Activated T-cell treated with anti-CD3 and anti-CD28 coated beads for 48 hours (primary cell): ENCODE data around the gene ZNF385C.
A peak's percentile ranks its signal among the peaks of the same experiment; 100 is the strongest.
"Not testable (repeated sequence)": the region's sequence is repeated elsewhere in the genome, so short reads cannot be mapped to it uniquely, and the experiment has no call there.

Experiments
- DNase-seq: peaks from one replicate; pipeline ENCODE4 v3.0.0-alpha.2; 2020; ENCODE audit warnings: low read depth

Gene ZNF385C

DNA sequence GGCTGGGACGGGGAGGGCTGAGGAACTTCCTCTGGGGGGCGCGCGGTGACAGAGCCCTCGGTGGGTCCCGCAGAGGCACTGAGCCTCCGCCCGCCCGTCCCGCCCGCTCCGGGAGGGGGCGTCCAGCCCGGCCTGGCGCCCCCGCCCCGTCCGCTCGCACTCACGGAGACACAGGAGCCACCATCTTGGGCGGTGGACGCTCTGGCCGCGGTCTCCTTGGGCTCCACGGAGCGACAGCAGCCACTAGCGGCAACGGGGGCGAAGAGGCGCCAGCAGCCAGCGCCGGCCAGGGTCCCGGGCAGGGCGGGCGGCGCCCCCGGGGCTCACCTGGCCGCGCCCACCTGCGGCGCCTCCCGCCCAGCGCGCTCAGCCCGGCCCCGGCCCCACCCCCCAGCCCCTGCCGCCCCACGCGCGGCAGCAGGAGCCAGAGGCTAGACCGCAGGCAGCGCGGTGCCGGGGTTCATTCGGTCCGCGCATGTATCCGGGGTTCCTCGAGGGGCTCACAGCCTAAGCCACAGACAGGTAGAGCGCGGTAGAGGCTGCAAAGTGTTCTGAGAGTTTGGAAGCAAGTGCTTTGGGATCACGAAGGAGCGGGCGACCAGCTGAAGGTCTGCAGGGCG is 47.8 kb downstream of the ZNF385C start, which contains the start of gene C17orf113:
Gene C17orf113, minus strand, starts transcription at position 209 of the 620 bp plus-strand sequence. CDS start 7,225 bp downstream, outside the sequence.
- peak; percentile 29 for DNase-seq

DNA sequence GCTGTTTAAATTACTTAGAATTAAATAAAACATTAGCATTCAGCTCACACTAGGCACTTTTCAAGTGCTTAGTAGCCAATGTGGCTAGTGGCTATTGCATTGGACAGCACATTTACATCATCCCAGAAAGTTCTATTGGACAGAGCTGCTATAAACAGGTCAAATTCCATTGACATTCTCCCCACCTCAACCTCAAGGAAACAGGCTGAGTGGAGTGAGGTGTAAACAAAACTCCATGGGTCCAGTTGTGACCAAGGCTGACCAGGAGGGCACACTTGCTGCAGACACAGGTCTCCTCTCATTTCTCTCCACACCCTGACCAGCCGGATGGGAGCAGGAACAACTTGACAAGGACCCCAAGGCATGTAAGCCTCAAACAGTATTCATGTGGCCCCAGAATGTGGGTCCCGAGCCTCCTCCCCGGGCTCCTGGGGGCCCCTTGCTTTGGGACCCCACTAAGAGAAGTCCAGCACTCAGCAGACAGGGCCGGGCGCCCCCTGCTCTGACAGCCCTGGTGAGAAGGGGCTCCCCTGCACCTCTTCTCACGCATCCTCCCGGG is 48.4 kb downstream of the ZNF385C start:
- no peak for DNase-seq

DNA sequence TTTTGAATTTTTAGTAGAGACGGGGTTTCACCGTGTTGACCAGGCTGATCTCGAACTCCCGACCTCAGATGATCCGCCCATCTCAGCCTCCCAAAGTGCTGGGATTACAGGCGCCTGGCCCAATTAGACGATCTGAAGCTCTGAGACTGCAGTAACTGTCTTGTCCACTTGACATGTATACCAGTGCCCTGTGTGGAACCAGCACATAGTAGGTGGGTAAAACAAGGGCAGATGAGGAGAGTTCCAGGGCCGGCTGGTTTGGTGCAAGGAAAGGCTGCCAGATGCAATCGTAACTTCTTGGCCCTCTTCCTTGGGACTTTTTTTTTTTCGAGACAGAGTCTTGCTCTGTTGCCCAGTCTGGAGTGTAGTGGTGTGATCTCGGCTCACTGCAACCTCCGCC is 50.9 kb downstream of the ZNF385C start:
- DNase-seq = no peak

DNA sequence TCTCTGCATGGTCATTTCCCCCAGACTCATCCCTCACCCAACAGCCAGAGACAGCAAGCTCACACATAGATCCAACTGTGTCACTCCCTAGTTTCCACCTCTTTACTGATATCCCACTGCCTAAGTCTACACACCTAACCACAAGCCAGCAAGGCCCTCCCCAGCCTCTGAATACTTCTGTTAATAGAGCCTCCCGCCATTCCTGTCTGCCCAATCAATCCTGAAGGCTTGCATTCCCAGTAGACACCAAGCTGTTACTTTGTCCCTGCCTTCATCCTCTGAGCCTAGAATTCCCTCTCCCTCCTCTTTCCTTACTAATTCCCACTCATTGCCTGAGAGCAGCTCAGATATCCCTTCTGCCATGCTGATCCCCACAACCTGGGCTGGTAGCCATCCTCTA is 52.6 kb downstream of the ZNF385C start:
- DNase-seq = no peak

DNA sequence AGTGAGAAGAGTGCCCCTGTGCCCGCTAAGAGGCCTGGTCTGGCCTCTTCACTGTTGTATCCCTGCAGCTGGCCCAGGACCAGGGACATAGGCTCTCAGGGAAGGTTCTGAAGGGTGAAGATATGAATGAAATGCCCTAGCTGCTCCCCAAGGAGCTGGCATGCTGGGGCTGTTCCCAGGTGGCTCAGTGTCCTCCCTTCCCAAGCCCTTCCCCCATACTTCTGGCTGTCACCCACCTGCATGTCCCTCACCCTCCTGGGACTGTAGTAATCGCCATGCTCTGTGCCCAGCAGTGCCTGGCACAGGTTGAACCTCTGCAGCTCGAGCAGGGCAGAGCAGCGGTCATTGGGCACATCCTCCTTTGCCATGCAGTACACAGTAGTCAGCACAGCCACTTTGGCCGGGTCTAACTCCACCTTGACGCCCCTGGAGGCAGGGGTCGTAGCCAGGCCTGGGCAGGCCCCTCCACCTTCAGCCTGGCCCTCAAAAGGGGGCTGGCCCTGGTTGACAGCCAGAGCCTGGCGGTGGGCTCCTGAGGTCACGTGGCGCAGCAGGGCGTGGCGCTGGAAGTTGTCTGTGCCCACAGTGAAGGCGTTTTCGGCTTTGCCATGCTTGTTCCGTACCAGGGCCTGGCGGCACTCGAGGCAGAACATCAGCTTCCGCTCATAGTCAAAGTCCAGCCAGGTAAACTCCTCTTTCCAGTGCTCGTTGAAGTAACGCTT is 55.5 kb downstream of the ZNF385C start:
- no peak for DNase-seq

DNA sequence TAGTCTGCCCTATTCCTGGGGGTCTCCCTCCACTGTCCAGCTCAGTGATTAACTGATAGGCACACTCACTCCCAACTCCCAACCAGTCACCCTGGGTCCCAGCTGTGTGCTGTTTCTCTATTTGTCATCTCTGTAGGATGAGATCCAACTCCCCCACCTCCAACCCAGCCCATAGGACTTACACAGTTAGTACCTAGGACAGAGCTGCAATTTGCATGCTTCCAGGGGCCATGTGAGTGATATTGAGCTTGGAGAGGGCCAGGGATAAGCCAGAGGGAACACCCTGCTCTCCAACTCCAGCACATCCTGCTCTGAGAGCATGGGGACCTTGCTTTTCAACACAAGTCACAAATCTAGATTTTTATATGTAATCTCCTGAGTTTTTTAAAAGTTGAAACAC is 56.7 kb downstream of the ZNF385C start:
- no peak for DNase-seq

DNA sequence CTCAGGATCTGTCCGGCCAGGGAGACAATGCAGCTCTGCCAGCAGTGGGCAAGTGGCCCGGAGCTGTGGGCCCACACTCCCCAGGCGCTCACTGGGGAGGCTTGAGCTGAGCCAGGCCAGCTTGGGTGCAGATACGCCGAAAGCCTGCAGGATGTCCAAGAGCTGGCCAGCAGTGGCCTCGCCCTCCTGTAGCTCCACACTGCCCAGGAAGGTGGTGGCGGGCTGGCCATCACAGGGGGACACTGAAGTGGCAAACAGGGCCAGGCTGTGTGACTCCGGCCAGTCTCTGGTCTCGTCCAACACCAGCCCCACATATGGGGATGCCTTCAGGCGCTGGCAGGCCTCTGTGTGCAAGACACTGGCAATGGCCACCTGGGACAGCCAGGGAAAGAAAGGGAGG is 57.5 kb downstream of the ZNF385C start:
- no peak for DNase-seq

DNA sequence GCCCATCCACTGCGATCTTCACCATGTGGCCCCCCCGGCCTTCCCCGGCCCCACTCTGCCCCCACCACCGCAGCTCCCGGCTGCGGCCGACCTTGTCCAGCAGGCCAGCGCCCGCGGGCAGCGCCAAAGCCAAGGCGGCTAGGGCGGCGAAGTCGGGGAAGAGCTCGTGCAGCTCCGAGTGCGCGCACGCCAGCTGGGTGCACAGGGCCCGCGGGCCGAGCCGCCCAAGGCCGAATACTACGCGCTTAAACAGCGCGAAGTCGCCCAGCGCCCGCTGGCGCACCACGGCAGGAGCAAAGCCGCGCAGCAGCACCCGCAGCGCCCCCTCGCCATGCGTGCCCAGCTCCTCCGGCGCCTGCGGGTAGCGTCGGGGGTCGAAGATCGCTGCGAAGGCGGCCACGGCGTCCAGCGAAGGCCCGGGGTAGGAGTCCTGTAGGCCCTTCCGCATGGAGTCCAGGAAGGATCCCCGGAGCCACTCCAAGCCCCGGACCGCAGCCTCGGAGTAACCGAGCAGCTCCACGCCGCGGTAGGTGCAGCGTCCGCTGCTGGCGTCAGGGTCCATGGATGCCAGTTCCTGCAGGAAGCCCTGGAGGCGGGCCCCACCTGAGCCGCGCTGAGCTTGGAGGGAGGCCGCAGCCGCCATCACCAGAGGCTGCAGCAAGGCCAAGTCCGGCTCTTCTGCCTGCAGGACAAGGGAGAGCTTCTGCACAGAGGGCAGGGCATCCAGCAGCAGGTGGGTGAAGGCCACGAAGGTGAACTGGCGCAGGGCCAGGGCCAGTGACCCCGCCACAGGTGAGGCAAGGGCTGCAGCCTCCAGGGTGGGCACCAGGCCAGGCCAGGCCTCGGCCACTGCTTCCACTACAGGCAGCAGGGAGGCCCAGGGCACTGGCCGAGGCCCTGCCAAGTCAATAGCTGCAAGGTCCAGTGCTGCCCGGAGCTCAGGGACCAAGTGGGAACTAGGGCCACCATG is 58.2 kb downstream of the ZNF385C start:
- DNase-seq = no peak

DNA sequence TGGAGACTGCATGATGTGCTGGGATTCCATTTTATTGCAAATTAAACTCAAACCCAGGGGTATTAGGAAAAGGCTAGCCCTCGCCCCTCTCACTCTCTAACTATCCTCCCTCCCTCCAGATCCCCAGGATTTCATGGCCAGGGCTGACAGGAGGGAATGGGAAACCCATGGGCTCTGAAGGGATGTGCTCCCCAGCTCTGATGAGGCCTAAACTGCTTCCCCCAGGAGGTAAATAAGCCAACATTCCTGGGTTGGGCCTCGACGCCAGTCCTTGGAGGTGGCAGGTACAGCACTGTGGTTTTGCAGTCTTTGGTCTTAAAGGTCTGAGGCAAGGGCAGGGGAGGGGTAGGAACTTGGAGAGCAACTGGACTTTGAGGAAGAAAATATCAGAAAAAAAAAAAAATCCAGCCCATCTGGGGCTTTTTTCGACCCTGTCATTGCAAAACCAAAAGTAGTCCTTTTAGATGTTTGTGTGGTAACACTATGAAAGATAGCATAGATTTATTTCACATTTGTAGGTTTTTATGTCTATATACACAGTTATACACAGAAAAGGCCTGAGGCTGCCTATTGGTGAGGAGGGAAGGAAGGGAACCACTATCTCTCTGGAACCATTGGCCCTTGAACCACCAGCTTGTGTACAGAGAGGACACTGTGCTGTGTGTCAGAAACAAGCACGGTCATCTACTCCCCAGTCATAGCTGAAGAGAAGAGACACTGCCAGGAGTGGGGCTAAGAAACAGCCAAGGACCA is 59.9 kb downstream of the ZNF385C start:
- DNase-seq = no peak

DNA sequence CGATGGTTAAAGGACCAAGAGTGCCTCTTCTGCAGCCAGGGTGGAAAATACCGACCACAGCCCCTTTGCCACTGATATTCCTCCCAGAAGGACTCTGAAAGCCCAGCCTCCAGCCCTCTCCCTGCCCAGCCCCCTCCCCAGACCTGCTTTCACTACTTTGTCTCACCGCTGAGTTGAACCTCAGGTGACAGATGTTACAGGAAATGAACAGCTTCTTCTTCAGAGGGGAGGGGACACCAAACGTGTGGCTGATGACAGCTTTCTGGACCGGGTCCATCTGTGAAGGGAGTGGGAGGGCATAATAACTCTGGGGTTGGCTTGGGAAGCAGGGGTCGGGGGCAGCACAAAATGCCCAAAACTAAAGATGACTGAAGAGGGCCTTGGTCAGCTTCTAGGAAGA is 64.2 kb downstream of the ZNF385C start:
- DNase-seq = no peak

DNA sequence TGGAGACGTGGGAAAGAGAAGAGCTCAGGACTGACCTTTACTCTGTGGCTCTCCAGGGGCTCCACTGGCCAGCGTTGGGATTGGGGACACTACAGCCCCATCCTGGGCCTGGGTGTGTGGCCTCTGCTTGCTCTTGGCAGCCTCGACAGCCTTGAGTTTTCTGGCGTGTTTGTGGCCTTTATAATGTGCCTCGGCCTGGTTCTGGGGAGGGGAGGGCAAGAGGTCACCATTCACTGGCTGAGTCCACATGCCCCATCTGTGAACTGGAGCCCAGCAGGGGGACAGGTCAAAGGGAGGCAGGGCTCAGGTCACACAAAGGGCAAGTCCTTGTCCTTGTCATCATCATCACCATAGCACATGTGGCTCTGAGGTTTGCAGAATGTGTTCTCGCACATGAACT is 66.7 kb downstream of the ZNF385C start:
- DNase-seq = no peak

DNA sequence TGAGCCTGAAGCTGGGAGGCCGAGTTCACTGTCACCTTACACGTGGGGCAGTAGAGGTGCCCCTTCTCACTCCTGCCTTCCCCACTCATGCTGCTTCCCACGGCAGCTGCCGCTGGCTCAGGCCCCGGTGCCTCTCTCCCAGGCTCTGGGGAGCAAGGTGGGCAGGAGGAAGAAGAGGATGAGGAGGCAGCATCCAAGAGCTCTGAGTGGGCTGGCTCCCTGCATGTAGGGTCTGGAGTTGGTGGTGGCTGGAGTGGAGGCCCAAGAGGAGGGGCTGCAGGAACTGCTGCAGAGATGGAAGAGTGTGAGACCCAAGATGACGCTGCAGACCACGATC is 69.5 kb downstream of the ZNF385C start:
- DNase-seq = no peak

DNA sequence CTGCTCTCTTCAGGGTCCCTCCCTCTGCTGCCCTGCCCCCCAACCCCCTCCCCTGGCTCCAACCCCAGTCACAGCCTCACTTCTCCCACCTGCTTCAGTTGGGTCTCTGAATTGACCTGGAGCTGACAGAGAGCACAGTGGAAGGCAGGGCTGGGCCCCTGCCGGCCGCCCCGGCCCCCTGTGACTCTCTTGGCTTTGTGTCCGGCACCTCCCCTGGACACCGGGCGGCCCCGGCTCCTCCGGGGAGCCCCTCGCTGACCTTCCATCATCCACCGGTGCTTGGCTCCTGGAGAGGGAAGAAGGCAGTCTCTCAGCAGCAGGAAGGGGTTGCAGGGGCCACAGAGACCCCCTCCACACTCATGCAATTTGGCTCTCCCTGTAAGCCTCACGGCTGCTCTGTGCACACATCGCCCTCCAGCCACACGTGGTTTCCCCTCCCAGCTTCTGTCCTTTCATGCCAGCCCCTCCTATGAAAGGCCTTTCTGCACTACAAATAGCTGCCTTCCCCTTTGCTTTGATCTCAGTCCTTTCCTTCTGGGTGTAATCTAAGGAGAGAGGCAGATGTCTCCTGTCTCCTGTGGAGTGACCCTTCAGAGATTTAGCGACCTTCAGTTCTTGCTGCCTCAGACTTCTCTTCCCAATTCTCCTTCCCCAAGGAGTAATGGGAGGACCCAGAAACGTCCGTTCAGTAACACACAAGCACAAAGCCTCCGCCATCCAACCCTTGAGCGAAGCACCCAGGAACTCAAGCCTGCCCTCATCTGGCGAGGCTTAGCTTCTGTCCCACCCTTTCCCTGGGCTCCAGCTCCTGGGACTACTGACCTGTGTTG is 70.1 kb downstream of the ZNF385C start:
- DNase-seq = no peak

DNA sequence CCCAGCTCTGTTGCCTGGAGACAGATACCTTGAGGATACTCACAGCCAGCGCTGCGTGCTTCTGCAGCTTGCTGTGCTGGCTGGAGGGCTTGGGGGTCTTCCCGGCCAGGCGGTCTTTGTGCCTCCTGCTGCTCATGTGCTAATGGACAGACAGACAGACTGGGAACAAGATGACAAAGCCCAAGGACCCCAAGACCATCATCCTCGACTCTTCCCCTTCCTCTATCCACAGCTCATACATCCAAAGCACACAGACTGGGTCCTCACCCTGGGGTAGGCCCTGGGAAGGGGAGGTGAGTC is 70.7 kb downstream of the ZNF385C start:
- no peak for DNase-seq

DNA sequence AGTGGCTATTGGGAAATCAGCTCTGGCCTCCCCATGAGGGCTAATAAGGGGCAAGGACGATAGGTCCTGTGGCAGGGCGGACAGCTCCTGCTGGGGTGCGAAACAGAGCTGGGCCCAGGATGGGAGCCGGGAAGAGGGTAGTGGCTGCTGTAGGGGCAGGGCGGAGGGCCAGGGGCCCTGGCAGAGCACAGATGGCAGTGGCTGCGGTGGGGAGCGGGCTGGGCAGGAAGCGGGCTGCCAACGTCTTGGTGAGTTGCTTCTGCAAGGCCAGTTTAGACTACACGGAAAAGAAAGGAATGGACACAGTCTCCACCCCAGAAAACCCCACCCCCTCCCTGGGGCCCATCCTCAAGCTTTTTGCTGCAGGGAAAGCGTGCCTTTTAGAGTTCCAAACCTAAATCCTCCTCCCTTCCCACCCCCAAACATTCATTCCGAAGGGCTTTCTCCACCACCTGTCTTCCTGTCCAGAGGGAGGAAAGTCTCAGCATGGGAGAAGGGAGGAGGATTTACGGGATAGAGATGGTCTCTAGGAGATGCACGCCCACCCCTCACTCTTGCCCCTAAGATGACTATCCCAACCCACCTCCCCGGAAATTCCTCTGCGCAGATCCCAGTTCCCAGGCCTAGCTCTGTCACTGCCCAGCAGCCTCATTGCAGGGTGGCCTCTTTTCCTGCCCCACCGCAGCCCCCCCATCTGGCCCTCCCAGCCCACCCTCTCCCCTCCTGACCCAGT is 71.2 kb downstream of the ZNF385C start:
- DNase-seq = no peak

DNA sequence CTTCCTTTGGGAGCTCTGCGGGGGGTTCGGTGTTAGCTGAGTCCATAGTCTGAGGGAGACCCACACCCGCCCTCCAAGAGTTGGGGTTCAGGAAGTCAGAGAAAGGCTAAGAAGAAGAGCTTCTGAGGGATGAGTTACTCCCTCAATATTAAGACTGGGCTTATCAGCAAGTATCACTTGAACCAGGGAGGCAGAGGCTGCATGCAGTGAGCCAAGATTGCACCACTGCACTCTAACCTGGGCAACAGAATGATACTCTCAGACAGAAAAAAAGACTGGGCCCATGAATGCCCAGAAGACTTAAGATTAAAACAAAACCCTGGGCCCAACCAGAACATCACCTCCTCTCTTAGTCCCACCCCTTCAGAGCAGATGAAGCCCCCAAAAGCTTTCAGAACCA is 72.3 kb downstream of the ZNF385C start:
- no peak for DNase-seq

DNA sequence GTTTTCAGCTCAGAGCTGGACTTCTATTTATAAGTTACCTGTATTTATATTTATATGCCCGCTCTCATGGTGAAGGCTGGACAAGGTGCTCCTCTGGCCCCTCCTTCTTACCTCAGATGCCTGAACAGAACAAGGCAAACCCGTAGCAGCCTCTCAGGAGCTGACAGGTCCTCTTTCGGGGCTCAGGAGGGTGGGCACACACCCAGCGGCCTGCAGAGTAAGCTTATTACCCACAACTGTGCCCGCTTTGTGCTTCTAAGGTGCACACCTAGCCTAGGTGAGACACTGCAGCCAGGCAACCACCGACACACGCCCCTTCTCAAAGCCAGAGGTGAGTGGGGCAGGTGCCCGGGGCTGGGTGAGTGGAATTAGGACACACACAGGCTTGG is 73.1 kb downstream of the ZNF385C start:
- no peak for DNase-seq

DNA sequence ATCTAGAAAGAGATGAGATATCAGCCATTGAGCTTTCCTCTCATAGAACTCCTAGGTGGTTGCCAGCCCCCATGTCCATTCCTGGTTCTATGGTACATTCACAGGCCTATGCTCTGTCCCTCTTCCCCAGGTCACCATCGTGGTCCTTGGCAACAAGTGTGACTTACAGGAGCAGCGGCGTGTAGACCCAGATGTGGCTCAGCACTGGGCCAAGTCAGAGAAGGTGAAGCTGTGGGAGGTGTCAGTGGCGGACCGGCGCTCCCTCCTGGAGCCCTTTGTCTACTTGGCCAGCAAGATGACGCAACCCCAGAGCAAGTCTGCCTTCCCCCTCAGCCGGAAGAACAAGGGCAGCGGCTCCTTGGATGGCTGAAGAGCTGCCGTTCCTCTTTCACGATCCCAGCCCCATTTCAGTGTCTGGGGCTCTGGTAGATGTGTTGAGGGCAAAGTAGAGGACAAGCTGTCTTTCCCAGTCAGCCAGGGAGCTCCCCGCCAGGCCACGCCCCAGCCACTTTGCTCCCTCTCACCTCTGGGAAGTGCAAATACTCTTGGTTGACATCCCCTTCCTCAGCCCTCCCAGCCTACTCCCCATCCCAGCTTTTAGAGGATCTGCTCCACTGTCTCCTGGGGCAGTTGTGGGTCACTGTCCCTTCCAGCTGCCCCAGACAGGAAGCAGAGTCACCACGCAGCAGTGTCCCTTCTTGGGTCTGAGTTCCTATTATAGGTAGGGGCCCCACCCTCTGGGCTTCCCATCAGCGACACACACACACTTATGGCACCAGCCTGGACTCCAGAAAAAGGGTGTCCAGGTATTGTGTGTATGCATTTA is 74.5 kb downstream of the ZNF385C start:
- DNase-seq = no peak

DNA sequence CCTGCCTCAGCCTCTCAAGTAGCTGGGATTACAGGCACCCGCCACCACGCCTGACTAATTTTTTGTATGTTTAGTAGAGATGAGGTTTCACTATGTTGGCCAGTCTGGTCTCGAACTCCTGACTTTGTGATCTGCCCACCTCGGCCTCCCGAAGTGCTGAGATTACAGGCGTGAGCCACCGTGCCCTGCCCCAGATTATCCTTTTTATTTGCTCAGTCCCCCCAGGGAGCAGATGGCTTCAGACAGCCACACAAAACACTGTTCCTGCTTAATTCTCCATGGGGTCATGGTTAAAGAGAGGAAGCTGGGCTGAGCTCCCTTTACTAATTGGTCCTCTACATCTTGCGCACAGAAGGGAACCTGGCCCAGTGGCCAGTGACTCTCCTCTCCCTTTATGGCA is 77.4 kb downstream of the ZNF385C start:
- DNase-seq = not testable (repeated sequence)
